Nephron (organoid): ENCODE results near the gene XRCC5.
A peak's percentile ranks its signal among the peaks of the same experiment; 100 is the strongest.

Source experiments
- H3K27ac Mint-ChIP-seq, 3 experiments: 2 replicates each; pipeline ENCODE4 v1.8.0; 2020; ENCODE audit warnings: mixed read lengths in 3 of 3, mild to moderate bottlenecking in 2 of 3, moderate library complexity in 1 of 3
- H3K27me3 Mint-ChIP-seq: 2 replicates; pipeline ENCODE4 v1.8.0; 2021; ENCODE audit warnings: low read depth, mild to moderate bottlenecking, moderate library complexity, mixed read lengths
- H3K36me3 Mint-ChIP-seq: 2 replicates; pipeline ENCODE4 v1.8.0; 2020; ENCODE audit warnings: low read depth, mixed read lengths
- H3K4me1 Mint-ChIP-seq: 2 replicates; pipeline ENCODE4 v1.8.0; 2020; ENCODE audit warnings: mixed read lengths
- H3K4me3 Mint-ChIP-seq, 3 experiments: 2 replicates each; pipeline ENCODE4 v1.8.0; 2020; ENCODE audit warnings: mild to moderate bottlenecking in 3 of 3, mixed read lengths in 3 of 3, moderate library complexity in 2 of 3
- H3K9me3 Mint-ChIP-seq: 2 replicates; pipeline ENCODE4 v1.8.0; 2020; ENCODE audit warnings: mixed read lengths
- TF ChIP-seq, protein P1 (sequence below), 3 experiments: fragments of 200-600 bp; sonication (generic); IDR thresholded peaks; one replicate each; pipeline ENCODE4 v1.5.0; 2021; ENCODE audit warnings: antibody characterized with exemption in 3 of 3; ENCODE audit not compliant: unreplicated experiment in 3 of 3

XRCC5 gene

DNA sequence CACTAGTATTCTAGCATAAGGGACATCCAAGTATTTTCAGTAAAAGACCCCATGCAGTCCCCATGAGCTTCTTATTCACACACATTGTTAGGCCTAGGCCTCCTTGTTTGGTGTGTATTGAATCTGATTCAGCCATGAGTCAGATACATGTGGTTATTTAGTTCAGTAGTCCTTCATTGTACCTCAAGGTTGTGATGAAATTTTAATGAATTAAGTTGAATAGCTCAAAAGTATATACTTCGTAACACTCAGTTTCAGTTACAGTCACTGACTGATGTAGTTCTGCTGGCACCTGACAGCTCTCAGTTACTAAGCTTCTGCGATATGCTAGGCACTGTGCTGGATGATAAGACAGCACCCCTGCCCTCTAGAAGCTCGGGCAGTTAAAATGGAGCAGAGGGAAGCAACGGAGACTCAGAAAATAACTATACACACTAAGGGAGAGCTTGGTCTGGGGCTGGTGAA, 86.4 kb downstream of the XRCC5 start:
- Mint-ChIP-seq H3K4me3 (no peak overlapping the region), H3K36me3 (peaks cover 84% of the 10 kb centered on the region), H3K9me3 (no peaks in the 10 kb centered on the region), H3K4me1 (no peaks in the 10 kb centered on the region), H3K27me3 (no peaks in the 10 kb centered on the region), H3K27ac (no peak overlapping the region)
- TF ChIP-seq, protein P1, sequence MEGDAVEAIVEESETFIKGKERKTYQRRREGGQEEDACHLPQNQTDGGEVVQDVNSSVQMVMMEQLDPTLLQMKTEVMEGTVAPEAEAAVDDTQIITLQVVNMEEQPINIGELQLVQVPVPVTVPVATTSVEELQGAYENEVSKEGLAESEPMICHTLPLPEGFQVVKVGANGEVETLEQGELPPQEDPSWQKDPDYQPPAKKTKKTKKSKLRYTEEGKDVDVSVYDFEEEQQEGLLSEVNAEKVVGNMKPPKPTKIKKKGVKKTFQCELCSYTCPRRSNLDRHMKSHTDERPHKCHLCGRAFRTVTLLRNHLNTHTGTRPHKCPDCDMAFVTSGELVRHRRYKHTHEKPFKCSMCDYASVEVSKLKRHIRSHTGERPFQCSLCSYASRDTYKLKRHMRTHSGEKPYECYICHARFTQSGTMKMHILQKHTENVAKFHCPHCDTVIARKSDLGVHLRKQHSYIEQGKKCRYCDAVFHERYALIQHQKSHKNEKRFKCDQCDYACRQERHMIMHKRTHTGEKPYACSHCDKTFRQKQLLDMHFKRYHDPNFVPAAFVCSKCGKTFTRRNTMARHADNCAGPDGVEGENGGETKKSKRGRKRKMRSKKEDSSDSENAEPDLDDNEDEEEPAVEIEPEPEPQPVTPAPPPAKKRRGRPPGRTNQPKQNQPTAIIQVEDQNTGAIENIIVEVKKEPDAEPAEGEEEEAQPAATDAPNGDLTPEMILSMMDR (IDR thresholded peaks at IDR 0.05; ENCODE audit: unreplicated experiment in 3 of 3), result no peak

DNA sequence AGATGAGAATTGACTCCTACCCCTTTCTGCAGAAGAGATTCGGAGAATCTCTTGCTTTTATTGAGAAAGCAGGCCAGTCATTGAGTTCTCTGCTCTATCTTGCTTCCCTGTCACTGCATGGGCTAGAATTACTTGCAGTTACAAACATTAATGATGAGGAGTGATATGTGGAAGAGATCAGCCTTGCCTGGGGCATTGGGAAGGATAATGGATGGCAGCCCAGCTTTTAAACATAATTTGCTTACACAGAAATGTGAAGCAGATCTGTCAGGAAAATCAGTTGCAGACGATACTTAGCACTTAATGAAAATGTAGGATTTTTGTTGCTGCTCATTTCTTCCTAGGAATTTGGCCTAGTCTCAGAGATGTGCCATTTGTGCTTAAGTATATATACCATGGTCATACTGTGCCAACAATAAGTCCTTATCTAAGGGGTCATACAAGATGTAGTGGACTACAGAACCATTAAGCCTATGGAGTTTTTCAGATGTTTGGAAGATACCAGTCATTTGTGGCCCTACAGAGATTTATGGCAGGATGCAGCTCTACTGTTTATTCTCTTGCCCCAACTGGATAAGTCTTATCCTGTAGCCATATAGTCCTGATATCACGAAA, 92.7 kb downstream of the XRCC5 start:
- no peaks in the 10 kb centered on the region for H3K27me3 Mint-ChIP-seq
- no peak overlapping the region for H3K4me3 Mint-ChIP-seq
- H3K9me3 Mint-ChIP-seq, result no peaks in the 10 kb centered on the region
- no peak overlapping the region for H3K27ac Mint-ChIP-seq
- H3K36me3 Mint-ChIP-seq, result peaks cover 97% of the 10 kb centered on the region
- TF ChIP-seq, protein P1 (IDR thresholded peaks at IDR 0.05; ENCODE audit: unreplicated experiment in 3 of 3), result no peak
- peaks cover 9% of the 10 kb centered on the region for H3K4me1 Mint-ChIP-seq

DNA sequence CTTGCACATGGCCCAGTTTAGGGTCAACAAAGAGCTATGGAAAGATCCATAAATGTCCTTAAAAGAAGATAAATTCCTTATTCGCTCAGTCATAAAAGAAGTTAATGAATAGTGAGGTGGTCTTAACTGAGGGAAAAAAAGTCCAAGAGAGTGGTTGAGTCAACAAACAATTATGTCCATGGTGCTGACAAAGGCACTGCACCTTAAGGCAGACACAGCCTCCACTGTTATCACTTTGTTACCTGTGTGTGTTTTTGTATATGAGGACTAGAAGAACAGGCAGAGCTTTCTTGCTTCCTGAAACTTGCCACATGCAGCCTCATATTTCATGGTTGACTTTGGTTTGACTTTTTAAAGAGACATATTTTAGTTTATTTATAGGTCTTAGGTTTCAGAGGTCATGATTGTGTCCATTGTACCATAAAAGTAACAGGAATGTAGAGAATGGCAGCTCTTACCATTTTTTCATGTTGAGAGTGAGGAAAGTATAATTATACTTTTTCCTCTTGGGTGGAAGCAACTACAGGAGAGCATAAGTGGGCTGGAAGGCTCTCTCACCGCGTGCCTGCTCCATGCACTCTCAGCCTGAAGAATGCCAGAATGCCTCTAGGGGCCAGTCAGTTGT, 93.6 kb downstream of the XRCC5 start:
- Mint-ChIP-seq H3K36me3 (peaks cover 97% of the 10 kb centered on the region), H3K4me1 (peaks cover 9% of the 10 kb centered on the region), H3K27ac (peak overlapping the region in 1 of 3 experiments; percentile 42), H3K27me3 (no peaks in the 10 kb centered on the region), H3K4me3 (no peak overlapping the region), H3K9me3 (no peaks in the 10 kb centered on the region)
- TF ChIP-seq, protein P1 (IDR thresholded peaks at IDR 0.05; ENCODE audit: unreplicated experiment in 3 of 3), result no peak

DNA sequence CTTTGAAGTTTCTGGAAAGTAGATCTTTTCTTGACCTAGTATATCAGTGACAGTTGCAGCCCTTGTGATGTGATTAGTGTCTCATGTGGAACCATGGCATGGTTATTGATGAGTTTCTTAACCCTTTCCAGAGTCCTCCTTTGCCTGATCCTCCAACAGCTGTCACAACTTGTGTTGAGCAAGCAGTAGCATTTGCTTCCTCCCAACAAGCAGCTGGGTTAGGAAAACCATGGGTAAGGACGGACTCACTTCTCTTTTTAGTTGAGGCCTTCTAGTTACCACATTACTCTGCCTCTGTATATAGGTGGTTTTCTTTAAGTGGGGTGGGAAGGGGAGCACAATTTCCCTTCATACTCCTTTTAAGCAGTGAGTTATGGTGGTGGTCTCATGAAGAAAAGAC, 96.3 kb downstream of the XRCC5 start:
- Mint-ChIP-seq H3K4me3 (no peak overlapping the region), H3K36me3 (peaks cover 86% of the 10 kb centered on the region), H3K4me1 (peaks cover 18% of the 10 kb centered on the region), H3K9me3 (no peaks in the 10 kb centered on the region), H3K27me3 (no peaks in the 10 kb centered on the region), H3K27ac (no peak overlapping the region)
- TF ChIP-seq, protein P1 (IDR thresholded peaks at IDR 0.05; ENCODE audit: unreplicated experiment in 3 of 3), result no peak

DNA sequence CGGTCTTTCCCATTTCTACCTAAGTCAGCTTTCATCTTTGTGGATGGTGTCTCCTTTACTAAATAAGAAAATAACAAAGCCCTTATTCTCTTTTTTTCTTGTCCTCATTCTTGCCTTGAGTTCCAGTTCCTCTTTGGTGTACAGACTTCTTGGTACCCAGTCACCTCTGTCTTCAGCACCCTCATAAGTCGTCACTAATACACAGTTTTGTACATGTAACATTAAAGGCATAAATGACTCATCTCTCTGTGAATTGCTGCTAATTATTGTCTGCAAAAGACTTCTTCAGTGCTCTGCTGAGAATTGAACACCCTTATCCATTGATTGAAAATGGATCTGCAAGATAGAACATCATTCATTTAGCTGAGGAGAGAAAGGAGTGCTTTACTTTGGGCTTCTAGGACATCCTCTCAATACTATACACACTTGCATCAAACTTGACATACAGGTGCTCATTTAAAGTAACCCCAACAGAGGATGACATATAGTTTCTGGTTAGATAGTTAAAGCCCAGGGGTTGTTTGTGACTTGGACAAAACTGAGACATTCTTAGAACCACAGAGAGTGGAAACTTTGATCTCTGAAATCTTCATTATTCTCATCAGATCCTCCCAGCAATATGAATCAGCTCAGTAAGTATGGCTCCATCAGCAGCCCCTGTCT, 97.0 kb downstream of the XRCC5 start:
- Mint-ChIP-seq H3K4me1 (peaks cover 24% of the 10 kb centered on the region), H3K9me3 (no peaks in the 10 kb centered on the region), H3K36me3 (peaks cover 86% of the 10 kb centered on the region), H3K4me3 (no peak overlapping the region), H3K27me3 (no peaks in the 10 kb centered on the region), H3K27ac (no peak overlapping the region)
- TF ChIP-seq, protein P1 (IDR thresholded peaks at IDR 0.05; ENCODE audit: unreplicated experiment in 3 of 3), result no peak
